Measurements from ENCODE around the gene CYTL1. TPM values are rescaled to one million over a fixed set of nuclear protein-coding genes. Genes with fewer than 3 reads are reported as not detected.

The CYTL1 gene
- total RNA-seq, 6 experiments from 2014 or later, result 0.20 TPM; not detected in 5

GRCh38 chr4:5043579-5043978, 24.3 kb upstream of the CYTL1 start:
- no peak overlapping the region for H3K27ac ChIP-seq
- no peaks in the 10 kb centered on the region for H3K9me3 ChIP-seq
- ATAC-seq (no peak), DNase-seq (no peak)
- intact Hi-C loops (cut with DNase I), result no loop called here
- no peaks in the 10 kb centered on the region for H3K27me3 ChIP-seq
- WGBS (ENCODE audit: insufficient coverage, low coverage, low lambda C conversion rate, missing lambda C conversion rate), result 32% methylated on average over 6 of the region's 6 CpGs
- no peak overlapping the region for H3K4me3 ChIP-seq
- no peaks in the 10 kb centered on the region for H3K36me3 ChIP-seq
- no peak for TF ChIP-seq POLR2A (IDR thresholded peaks at IDR 0.05)
- TF ChIP-seq CTCF (IDR thresholded peaks at IDR 0.05), result no peak
- H3K4me1 ChIP-seq, result no peaks in the 10 kb centered on the region

- 76% methylated on average over 7 of the region's 7 CpGs for WGBS (ENCODE audit: insufficient coverage, low coverage, low lambda C conversion rate, missing lambda C conversion rate)
- TF ChIP-seq POLR2A (IDR thresholded peaks at IDR 0.05) (no peak), CTCF (IDR thresholded peaks at IDR 0.05) (no peak)
- Histone ChIP-seq H3K4me3 (no peak overlapping the region), H3K27ac (no peak overlapping the region), H3K36me3 (no peaks in the 10 kb centered on the region), H3K4me1 (no peaks in the 10 kb centered on the region), H3K9me3 (no peaks in the 10 kb centered on the region), H3K27me3 (no peaks in the 10 kb centered on the region)
- no peak for ATAC-seq
- intact Hi-C loops (cut with DNase I), result no loop called here
- DNase-seq, result no peak
These were observed 22.4 kb upstream of the CYTL1 start for GRCh38 chr4:5041699-5042098.

- intact Hi-C loops (cut with DNase I), result no loop called here
- ATAC-seq, result no peak
- H3K4me1 ChIP-seq, result no peaks in the 10 kb centered on the region
- H3K36me3 ChIP-seq, result no peaks in the 10 kb centered on the region
- no peaks in the 10 kb centered on the region for H3K9me3 ChIP-seq
- H3K4me3 ChIP-seq, result no peak overlapping the region
- no peaks in the 10 kb centered on the region for H3K27me3 ChIP-seq
- WGBS (ENCODE audit: insufficient coverage, low coverage, low lambda C conversion rate, missing lambda C conversion rate), result 51% methylated on average over 7 of the region's 9 CpGs
- no peak for DNase-seq
- H3K27ac ChIP-seq, result no peak overlapping the region
- TF ChIP-seq CTCF (IDR thresholded peaks at IDR 0.05), result no peak
- TF ChIP-seq POLR2A (IDR thresholded peaks at IDR 0.05), result no peak
These were observed 21.8 kb upstream of the CYTL1 start for GRCh38 chr4:5040856-5041620.

GRCh38 chr4:5039800-5040199, 20.5 kb upstream of the CYTL1 start:
- Histone ChIP-seq H3K36me3 (no peaks in the 10 kb centered on the region), H3K27ac (no peak overlapping the region), H3K9me3 (no peaks in the 10 kb centered on the region), H3K4me1 (no peaks in the 10 kb centered on the region), H3K27me3 (no peaks in the 10 kb centered on the region), H3K4me3 (no peak overlapping the region)
- no peak for DNase-seq
- ATAC-seq, result no peak
- 81% methylated on average over 7 of the region's 7 CpGs for WGBS (ENCODE audit: insufficient coverage, low coverage, low lambda C conversion rate, missing lambda C conversion rate)
- no peak for TF ChIP-seq POLR2A (IDR thresholded peaks at IDR 0.05)
- TF ChIP-seq CTCF (IDR thresholded peaks at IDR 0.05), result no peak
- intact Hi-C loops (cut with DNase I), result no loop called here

All from right lobe of liver (tissue), 6 donors.